Astrocyte of the spinal cord (primary cell): ENCODE measurements around the gene MICB.

Source experiments
- DNase-seq: peaks from one replicate; pipeline ENCODE4 v3.0.0; 2011; ENCODE audit warnings: low read depth, low spot score
- H3K4me3 ChIP-seq: 2 replicates; pipeline ENCODE4 v1.5.1; 2011; ENCODE audit warnings: low read depth, mild to moderate bottlenecking, low read length, moderate library complexity
- in situ Hi-C: cut with HindIII; loops from 2 replicates; pipeline ENCODE4 v1.10.0; 2017; ENCODE audit warnings: low sequenced_read_pairs
- TF ChIP-seq, protein P1 (sequence below): IDR thresholded peaks from 2 replicates; pipeline ENCODE4 v1.5.1; 2012; ENCODE audit warnings: low read depth, mild to moderate bottlenecking, low read length, inconsistent platforms

Gene MICB

DNA sequence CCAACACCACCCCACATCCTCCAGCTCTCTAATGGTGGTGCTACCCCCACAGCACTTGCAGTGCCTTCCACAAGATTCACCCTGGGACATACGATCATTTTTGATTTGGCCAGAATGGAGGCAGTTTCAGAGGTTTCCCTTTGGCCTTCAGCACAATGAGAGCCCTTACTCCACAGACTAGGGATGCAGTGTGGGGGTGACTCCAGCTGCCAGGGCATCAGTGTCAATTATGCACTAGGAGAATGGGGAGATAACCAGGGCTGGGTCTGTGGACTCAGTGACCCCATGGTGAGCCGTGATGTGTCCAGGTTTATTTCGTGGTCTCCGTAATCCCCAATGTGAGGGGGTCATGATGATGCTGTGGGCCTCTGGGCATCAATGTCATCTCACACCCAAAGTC lies 31.5 kb upstream of the MICB start:
- TF ChIP-seq, protein P1, sequence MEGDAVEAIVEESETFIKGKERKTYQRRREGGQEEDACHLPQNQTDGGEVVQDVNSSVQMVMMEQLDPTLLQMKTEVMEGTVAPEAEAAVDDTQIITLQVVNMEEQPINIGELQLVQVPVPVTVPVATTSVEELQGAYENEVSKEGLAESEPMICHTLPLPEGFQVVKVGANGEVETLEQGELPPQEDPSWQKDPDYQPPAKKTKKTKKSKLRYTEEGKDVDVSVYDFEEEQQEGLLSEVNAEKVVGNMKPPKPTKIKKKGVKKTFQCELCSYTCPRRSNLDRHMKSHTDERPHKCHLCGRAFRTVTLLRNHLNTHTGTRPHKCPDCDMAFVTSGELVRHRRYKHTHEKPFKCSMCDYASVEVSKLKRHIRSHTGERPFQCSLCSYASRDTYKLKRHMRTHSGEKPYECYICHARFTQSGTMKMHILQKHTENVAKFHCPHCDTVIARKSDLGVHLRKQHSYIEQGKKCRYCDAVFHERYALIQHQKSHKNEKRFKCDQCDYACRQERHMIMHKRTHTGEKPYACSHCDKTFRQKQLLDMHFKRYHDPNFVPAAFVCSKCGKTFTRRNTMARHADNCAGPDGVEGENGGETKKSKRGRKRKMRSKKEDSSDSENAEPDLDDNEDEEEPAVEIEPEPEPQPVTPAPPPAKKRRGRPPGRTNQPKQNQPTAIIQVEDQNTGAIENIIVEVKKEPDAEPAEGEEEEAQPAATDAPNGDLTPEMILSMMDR = no peak
- in situ Hi-C loops = no loop called here
- H3K4me3 ChIP-seq = no peak overlapping the region

DNA sequence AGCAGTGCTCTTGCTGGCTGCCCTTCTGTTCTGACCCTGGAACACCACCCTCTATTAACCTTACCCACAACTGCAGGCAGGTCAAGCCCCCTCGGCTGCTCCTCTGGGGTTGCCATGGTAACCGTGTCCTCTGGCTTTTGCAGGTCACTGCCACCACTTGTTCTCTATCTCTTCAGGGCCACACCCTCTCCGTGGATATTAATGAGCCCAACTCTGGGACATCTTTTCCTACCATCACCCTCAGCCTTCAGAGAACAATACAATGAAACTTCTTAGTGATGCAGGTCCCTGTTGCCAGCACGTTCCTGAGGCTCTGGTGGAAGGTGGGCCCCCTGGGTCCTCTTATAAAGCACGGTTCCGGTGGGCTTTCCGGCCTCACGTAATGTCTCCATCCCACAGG lies 30.8 kb upstream of the MICB start:
- DNase-seq = no peak
- H3K4me3 ChIP-seq = no peak overlapping the region
- TF ChIP-seq, protein P1 = no peak
- in situ Hi-C loops = no loop called here

More for the DNA sequence above, 31.5 kb upstream of the MICB start:
- DNase-seq = no peak

DNA sequence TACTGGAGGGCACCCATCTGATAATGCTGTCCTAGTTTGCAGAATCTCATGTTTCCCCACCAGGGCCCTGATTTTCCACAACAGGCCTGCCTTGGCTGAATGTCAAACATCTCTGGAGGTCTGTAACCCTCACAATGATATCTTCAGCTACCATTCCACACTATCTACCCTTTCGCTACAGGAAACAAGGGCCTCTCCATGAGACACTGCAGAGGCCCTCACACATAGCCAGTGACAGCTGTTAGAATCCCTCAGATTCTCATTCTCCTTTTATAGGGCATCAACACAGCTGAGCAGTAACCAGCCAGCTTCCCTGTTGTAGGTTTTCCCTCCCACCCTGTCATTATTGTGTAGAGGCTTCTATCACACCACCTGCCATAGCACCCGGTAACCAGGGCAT lies 29.6 kb upstream of the MICB start:
- TF ChIP-seq, protein P1 = no peak

DNA sequence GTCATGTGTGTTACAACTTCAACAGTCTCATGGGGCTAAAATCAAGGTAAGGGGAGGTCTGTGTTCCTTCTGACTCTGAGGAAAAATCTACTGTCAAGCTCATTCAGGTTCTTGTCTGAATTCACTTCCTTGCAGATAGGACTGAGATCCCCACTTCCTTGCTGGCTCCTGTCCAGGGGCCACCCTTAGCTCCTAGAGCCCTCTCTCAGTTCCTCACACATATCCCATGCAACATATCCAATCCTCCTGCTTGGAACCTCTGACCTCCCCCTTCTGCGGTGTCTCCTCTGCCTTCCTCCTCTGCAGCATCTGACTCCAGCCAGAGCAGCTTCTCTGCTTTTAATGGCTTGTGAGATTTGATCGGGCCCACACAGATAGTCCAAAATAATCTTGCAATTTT lies 27.1 kb upstream of the MICB start:
- TF ChIP-seq, protein P1 = no peak
- in situ Hi-C loops = no loop called here
- H3K4me3 ChIP-seq = no peak overlapping the region
- no peak for DNase-seq

More for the DNA sequence above, 29.6 kb upstream of the MICB start:
- no peak for DNase-seq
- H3K4me3 ChIP-seq = no peak overlapping the region
- in situ Hi-C loops = no loop called here

DNA sequence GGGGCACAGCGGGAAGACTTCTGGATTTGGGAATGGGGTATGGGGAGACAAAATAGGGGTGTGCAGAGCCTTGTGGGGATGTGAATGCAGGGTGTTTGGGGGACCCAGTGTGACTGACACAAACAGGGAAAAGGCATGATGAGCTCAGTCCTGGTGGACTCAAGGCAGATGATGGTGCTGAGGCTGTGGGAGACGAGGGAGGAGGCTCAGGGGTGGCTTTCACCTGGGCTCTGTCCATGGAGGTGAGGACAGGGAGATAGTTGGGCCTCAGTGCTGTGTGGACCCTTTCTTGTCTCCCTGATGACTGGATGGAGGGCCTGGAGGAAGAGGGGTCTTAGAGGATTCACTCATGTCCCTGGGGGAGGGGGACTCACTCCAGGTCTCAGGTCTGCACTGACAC lies 26.2 kb upstream of the MICB start:
- TF ChIP-seq, protein P1 = no peak
- no peak overlapping the region for H3K4me3 ChIP-seq
- no peak for DNase-seq
- in situ Hi-C loops = no loop called here

DNA sequence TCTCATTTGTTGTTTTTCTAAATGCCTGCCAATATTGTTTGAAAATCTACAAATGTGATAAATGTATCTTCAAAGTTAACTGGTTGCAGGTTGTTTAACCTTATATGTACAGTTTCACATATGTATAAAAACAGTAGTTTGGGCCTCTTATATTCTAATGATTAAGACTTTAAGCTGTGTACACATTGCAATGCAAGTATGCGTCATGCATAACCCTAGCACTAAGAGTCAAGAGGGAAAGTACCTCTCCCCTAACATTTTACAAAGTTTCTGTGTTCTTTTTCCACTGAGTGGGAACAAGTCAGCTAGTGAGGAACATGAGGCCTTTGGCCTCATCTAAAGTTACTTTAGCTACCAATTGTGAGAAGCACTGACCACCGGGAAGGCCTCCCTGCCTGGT lies 25.7 kb upstream of the MICB start:
- TF ChIP-seq, protein P1 = no peak
- no peak overlapping the region for H3K4me3 ChIP-seq
- DNase-seq = no peak
- in situ Hi-C loops = no loop called here

DNA sequence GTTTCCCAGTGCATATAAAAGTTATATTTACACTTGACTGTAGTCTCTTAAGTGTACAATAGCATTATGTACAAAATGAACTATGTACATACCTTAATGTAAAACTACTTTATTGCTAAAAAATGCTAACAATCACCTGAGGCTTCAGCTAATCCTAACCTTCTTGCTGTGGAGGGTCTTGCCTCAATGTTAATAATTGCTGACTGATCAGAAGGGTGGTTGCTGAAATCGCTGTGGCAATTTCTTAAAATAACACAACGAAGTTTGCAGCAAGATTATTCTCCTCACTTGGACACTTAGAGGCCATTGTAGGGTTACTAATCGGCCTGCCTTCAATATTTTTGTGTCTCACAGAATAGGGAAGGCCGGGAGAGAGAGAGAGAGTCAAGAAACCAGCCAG lies 24.7 kb upstream of the MICB start:
- no peak for DNase-seq
- in situ Hi-C loops = no loop called here
- TF ChIP-seq, protein P1 = no peak
- no peak overlapping the region for H3K4me3 ChIP-seq
